Hippocampal formation (tissue), 2 donors: ENCODE data around the gene KNDC1.
A peak's percentile ranks its signal among the peaks of the same experiment; 100 is the strongest.
"Not testable (repeated sequence)": the region's sequence is repeated elsewhere in the genome, so short reads cannot be mapped to it uniquely, and the experiment has no call there.

Experiments used
- DNase-seq, 2 donors: peaks; one replicate each; lab custom pipeline; 2025; lab: John Stamatoyannopoulos, UW

The KNDC1 gene

GRCh38 chr10:133161486-133162109, 1.6 kb downstream of the KNDC1 start:
- DNase-seq = no peak

DNA sequence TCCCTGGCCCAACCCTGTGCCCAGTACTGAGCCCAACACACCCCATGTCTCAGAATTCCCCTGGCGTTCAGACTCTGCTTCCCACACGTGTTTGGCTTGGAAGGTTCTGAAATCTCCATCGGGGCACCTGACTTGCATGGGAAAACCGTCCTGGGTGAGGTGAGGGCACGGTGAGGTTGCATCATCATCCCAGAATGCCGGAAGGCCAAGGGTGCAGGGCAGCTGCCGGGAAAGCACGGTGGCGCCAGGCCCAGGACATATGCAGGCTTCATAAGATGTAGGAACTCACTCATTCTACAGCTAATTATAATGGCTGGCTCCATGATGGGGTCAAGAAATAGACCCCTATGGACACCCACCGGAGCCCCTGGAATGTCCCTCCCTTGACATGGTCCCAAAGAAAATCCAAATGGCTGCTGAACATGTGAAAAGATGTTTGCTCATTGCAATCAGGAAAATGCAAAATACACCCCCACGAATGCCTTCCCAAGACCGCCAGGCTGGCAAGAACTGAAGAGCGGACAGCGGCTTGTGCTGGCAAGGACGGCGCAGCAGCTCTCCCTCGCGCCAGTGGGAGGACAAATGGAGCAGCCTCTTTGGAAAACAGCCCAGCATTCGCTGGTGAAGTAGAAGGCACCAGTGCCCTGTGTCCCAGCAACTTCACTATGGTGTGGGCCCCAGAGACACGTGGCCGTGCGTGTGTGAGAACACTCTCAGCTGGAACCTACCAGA, 2.3 kb downstream of the KNDC1 start:
- peak; percentile 53 to 55 for DNase-seq

DNA sequence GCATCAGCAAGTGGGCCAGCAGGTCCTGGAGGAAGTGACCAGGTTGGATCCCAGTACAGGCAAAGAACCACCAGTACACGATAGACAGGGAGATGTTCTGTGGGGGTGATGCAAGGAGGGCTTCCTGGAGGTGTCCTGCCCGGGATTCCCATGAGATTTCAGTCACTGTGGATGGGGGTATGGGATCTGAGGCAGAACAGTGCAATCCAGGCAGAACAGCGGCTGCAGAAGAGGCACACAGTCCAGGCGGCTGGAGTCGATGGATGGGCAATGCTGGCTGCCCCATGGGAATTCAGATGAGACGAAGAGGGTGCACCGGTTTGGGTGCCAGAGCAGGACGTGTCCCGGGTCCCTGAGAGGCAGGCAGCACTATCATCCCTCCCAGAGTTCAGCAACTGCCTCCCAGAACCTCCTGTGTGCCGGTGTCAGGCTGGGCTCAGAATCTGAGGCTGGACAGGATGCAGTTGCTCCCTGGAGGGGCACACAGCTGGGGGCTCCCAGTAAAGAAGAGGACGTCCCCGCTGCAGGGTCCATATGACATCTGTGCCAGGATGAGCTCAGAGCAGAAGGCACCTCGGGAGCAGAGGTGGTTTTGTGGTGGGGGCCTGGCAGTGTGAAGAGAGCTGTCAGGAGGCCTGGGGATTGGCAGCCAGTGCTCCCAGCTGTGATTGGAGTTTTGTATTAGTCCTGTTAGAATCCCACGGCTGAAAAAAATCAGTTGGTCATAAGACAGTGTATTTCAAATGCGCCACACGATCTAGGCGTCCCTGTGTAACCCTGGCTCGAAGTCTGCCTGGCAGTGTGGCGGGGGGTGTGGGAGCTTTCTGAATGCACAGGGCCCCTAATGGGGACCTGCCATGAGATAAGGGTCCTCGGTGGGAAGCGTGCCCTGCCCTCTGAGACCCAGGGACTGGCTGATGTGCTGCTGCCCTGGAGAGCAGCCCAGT, 3.2 kb downstream of the KNDC1 start:
- DNase-seq = peak in 1 of 2 donors; percentile 28

DNA sequence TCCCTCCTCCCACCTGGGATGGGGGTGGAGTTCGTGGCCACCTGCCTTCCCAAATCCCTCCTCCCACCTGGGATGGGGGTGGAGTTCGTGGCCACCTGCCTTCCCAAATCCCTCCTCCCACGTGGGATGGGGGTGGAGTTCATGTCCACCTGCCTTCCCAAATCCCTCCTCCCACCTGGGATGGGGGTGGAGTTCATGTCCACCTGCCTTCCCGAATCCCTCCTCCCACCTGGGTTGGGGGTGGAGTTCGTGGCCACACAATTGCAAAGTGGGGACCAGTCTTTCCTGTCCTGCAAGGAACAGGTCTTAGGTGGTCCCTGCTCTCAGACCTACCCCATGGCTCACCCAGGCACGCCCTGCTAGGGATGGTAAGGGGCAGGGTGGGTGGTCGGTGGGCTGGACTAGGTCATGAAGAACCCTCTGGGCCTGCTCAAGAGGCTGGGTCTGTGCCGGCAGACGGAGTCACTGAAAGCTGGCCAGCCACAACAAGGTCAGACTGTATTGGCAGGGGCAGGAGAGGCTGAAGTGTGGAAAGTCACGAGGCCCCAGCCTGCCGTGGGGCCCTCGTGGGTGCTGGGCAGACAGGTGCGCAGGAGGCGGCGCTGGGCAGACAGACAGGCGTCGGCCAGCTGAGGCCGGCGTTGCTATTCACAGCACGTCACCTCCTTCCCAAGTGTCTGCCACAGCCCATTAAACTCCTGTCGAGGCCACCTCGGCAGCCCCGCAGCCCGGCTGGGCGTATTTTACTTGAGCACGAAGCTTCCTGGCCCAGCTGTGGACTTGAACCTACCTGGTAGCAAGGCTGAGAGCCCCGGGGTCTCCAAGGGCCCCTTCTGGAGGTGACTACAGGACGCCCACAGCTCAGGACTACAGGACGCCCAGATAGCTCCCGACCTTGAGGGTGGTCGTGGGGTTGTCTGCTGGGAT, 4.1 kb downstream of the KNDC1 start:
- no peak for DNase-seq

- DNase-seq = no peak
Observed at GRCh38 chr10:133164816-133165555, 5.0 kb downstream of the KNDC1 start.

- no peak for DNase-seq
Observed at GRCh38 chr10:133165556-133166503, 5.8 kb downstream of the KNDC1 start.

GRCh38 chr10:133166504-133166827, 6.4 kb downstream of the KNDC1 start:
- no peak for DNase-seq

DNA sequence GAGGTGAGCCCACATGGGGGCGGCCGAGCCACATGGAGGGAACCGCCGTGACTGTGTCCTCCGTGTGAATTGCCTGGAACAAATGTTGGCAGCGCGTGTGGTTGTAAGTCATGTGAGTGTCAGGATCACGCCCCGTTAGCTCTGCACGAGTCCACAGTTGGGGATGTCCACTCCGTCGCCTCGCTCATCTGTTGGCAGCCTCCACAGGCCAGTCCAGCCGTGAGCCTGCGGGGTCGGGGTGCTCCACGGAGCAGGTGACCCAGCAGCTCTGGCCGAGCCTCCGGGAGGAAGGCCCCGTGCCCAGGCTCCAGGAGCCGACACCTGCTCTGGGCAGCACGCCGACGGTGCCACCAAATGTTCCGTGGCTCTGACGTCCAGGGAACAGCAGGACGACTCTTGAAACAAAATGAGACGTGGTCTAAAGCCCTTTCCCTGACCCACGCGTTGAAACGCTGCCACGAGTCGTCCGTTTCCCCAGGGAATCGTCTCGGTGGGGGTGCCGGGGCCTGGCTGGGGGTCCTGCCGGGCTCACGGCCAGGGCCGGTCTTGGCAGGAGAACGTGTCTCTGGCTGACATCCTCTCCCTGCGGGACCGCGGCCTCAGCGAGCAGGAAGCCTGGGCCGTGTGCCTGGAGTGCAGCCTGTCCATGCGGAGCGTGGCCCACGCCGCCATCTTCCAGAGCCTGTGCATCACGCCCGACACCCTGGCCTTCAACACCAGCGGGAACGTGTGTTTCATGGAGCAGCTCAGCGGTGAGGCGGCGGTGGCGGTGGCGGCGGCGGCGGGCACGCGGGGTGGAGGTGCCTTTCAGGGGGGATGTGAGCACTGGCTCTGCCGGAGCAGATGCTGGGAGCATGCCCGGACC, 7.0 kb downstream of the KNDC1 start:
- no peak for DNase-seq

DNA sequence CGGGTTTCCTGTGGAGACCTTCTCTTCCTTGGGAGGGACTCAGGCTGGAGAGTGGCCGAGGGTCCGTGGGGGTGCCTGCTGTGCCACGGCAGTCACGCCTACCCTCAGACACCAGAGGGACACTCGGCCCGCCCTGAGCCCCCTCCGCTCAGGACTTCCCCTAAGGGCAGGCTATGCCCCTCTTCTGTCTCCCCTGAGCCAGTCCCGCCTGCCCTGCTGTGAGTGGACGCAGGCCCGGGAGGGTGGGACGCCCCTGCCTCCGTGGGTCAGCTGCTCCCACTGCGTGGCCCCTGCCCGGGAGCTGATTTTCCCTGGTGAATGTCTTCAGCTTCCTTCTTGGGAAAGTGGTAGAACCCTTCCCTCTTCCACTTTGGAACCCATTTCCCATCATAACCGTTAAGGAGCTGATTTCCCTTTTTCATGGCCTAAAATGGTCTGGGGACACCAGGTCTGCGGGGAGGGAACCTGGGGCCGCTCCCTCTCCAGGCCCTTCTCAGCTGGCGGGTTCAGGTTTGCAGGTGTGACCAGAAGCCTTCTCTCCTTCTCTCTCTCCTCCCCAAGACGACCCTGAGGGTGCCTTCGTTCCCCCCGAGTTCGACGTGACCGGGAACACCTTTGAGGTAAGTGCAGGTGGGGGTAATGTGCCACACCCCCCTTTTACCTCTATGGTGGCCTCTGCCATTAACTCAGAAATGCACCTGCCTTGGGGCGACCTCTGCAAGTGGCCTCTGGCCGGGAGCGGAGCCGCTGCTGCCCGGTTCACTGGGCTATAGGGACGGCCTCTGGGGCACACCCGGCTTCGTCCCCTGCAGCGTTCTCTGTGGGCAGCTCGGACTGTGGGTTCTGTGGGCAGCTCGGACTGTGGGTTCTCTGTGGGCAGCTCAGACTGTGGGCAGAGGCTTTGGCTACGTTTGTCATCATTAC, 7.9 kb downstream of the KNDC1 start:
- no peak for DNase-seq

DNA sequence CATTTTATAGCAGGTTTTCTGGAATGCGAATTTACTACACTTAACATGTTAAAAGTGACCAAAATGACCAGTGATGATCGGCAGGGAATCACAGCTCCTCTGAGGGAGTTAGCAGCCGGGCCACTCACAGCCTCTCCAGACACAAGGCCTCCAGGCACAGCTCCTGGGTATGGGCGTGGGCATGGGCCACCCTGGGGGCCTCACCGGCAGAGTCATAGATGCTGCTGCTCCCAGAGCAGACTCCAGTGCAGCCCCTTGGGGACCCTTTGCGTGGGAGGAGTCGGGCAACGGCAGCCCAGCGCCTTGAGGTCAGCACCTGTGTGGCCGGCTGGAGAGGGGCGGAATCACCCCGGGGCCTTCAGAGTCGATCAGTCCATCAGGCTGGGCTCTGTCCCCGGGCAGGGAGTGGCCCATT, 8.6 kb downstream of the KNDC1 start:
- no peak for DNase-seq

GRCh38 chr10:133169173-133169947, 9.3 kb downstream of the KNDC1 start:
- no peak for DNase-seq

- DNase-seq = no peak
Observed at GRCh38 chr10:133170092-133170491, 10.1 kb downstream of the KNDC1 start.

GRCh38 chr10:133173860-133174640, 14.0 kb downstream of the KNDC1 start:
- DNase-seq = no peak

GRCh38 chr10:133174689-133175263, 14.8 kb downstream of the KNDC1 start:
- DNase-seq = no peak

DNA sequence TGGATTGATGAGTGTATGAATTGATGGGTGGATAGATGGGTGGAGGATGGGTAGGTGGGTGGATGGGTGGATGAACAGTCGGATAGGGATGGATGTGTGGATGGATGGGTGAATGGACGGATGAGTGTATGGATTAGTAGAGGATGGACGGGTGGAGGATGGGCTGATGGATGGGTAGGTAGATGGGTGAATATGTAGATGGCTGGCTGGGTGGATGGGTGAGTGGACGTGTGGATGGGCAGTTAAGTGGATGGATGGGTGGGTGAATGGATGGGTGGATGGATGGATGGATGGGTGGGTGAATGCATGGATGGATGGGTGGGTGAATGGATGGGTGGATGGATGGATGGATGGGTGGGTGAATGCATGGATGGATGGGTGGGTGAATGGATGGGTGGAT, 15.6 kb downstream of the KNDC1 start:
- not testable (repeated sequence) for DNase-seq

DNA sequence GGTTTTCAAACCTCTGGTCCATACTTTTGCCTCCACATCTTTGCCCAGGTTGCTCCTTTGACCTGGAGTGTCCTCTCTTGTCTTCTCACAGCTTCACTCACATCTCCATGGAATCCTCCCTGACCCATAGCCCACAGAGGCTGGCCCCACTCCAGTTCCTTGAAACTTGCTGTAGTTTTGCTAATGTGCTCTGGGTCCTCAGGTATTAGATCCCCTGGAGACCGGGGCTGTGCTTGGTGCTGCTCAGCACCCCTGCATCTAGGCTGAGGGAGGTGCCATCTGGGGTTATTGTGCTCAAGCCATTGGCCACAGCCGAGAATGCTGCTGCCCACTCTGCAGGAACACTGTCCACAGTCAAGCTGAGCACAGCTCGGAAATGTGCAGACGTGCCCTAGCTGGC, 16.5 kb downstream of the KNDC1 start:
- no peak for DNase-seq
